ENCODE results near the gene ZNF423. TPM values are rescaled to one million over a fixed set of nuclear protein-coding genes. Genes with fewer than 3 reads are reported as not detected.
A peak's percentile ranks its signal among the peaks of the same experiment; 100 is the strongest.

Gene ZNF423
- total and polyA plus RNA-seq, 2 experiments from 2014 or later = 0.43 to 0.49 TPM

DNA sequence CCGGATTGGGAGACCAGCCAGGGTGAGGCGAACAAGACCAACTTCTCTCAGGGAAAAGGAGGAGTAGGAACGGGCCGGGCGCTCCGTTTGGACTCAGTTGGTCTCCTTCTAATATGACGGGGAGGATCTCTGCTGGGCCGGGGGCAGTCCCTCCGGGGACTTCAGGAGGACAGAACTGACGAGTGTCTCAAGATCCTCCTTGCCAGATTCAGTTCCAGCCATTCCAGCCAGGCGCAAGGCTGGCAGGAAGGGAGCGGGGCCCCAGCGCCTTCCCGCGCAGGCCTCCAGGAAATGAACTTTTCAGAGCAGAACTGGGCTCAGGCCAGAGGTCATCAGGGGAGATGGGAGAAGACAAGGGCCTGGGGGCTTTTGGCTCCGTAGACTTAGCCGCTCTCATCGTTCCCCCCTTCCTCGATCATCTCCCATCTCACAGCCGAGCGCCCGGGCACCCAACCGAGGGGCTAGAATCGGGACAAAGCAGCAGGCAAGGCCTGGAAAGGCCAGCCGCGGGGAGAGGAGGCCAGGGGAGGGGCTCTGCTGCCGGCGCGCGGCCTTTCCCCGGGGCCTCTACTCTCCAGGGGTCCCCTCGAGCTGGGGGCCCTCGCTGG lies 1.6 kb downstream of the ZNF423 start:
- no peaks in the 10 kb centered on the region for H3K36me3 ChIP-seq (ENCODE audit: low read depth)
- peaks cover 5% of the 10 kb centered on the region for H3K27me3 ChIP-seq (replicated peaks; ENCODE audit: insufficient read depth)
- peak overlapping the region; percentile 49 for H3K9ac ChIP-seq
- no peaks in the 10 kb centered on the region for H3F3A ChIP-seq (ENCODE audit: insufficient read depth)
- no peaks in the 10 kb centered on the region for H3K4me1 ChIP-seq (ENCODE audit: insufficient read depth)
- DNase-seq = peak; percentile 20
- peak; percentile 41 for TF ChIP-seq EZH2 (IDR thresholded peaks at IDR 0.05; ENCODE audit: insufficient read depth, poor library complexity, severe bottlenecking)
- TF ChIP-seq EZH2phosphoT487 (IDR thresholded peaks at IDR 0.05; ENCODE audit: insufficient read depth, low read depth) = no peak
- H3K9me2 ChIP-seq (ENCODE audit: insufficient read depth) = no peaks in the 10 kb centered on the region
- in situ Hi-C loops (cut with MboI) = no loop called here
- peak overlapping the region; percentile 73 for H2AFZ ChIP-seq
- peak overlapping the region; percentile 57 for H3K4me2 ChIP-seq (ENCODE audit: unreplicated experiment)
- H3K79me2 ChIP-seq (ENCODE audit: insufficient read depth) = no peaks in the 10 kb centered on the region
- H3K27ac ChIP-seq = no peak overlapping the region
- no peaks in the 10 kb centered on the region for H3K9me3 ChIP-seq (ENCODE audit: low read depth)
- H4K20me1 ChIP-seq (ENCODE audit: insufficient read depth) = no peaks in the 10 kb centered on the region
- peak overlapping the region; percentile 77 for H3K4me3 ChIP-seq
- 14 to 17% methylated on average over 23 to 33 of the region's 33 CpGs for WGBS, 2 experiments (ENCODE audit: low coverage in 1 of 2, low lambda C conversion rate in 2 of 2, missing lambda C conversion rate in 2 of 2)

DNA sequence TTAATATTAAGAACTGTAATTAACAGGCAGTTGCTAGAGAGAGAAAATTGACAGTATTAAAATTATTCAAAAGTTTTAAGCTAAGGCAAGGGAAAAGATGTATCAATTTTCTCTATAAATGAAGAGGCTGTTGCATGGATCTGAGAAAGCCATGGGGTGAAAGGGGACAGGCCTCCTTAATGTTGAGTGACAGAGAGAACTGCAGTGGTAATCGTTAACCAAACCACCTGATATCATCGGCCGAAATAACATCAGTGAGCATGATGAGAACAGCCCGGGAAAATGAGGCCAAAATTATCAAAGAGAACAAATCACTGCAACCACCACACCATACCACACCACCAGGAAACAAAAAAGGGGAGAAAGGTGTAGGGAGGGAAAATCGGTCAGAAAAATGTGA lies 3.6 kb downstream of the ZNF423 start:
- in situ Hi-C loops (cut with MboI) = no loop called here
- H3K4me1 ChIP-seq (ENCODE audit: insufficient read depth) = no peaks in the 10 kb centered on the region
- no peak overlapping the region for H3K4me3 ChIP-seq
- no peaks in the 10 kb centered on the region for H3K79me2 ChIP-seq (ENCODE audit: insufficient read depth)
- 69 to 79% methylated on average over 5 of the region's 5 CpGs for WGBS, 2 experiments (ENCODE audit: low coverage in 1 of 2, low lambda C conversion rate in 2 of 2, missing lambda C conversion rate in 2 of 2)
- H3K36me3 ChIP-seq (ENCODE audit: low read depth) = no peaks in the 10 kb centered on the region
- no peak overlapping the region for H3K9ac ChIP-seq
- H3K9me2 ChIP-seq (ENCODE audit: insufficient read depth) = no peaks in the 10 kb centered on the region
- DNase-seq = no peak
- no peak overlapping the region for H2AFZ ChIP-seq
- no peak overlapping the region for H3K27ac ChIP-seq
- no peaks in the 10 kb centered on the region for H3F3A ChIP-seq (ENCODE audit: insufficient read depth)
- H3K9me3 ChIP-seq (ENCODE audit: low read depth) = no peaks in the 10 kb centered on the region
- TF ChIP-seq EZH2 (IDR thresholded peaks at IDR 0.05; ENCODE audit: insufficient read depth, poor library complexity, severe bottlenecking) (no peak), EZH2phosphoT487 (IDR thresholded peaks at IDR 0.05; ENCODE audit: insufficient read depth, low read depth) (no peak)
- no peak overlapping the region for H3K4me2 ChIP-seq (ENCODE audit: unreplicated experiment)
- no peaks in the 10 kb centered on the region; the same call in none of the 2 replicates for H3K27me3 ChIP-seq (replicated peaks; ENCODE audit: insufficient read depth)
- no peaks in the 10 kb centered on the region for H4K20me1 ChIP-seq (ENCODE audit: insufficient read depth)

GRCh38 chr16:49851468-49851787 lies 4.5 kb downstream of the ZNF423 start:
- no peaks in the 10 kb centered on the region for H4K20me1 ChIP-seq (ENCODE audit: insufficient read depth)
- no peak for DNase-seq
- no peak overlapping the region for H3K9ac ChIP-seq
- H3K4me3 ChIP-seq = no peak overlapping the region
- H2AFZ ChIP-seq = no peak overlapping the region
- no peak overlapping the region for H3K27ac ChIP-seq
- H3K4me1 ChIP-seq (ENCODE audit: insufficient read depth) = no peaks in the 10 kb centered on the region
- H3K27me3 ChIP-seq (replicated peaks; ENCODE audit: insufficient read depth) = no peaks in the 10 kb centered on the region; the same call in none of the 2 replicates
- no peaks in the 10 kb centered on the region for H3K79me2 ChIP-seq (ENCODE audit: insufficient read depth)
- TF ChIP-seq EZH2phosphoT487 (IDR thresholded peaks at IDR 0.05; ENCODE audit: insufficient read depth, low read depth) (no peak), EZH2 (IDR thresholded peaks at IDR 0.05; ENCODE audit: insufficient read depth, poor library complexity, severe bottlenecking) (no peak)
- WGBS, 2 experiments (ENCODE audit: low coverage in 1 of 2, low lambda C conversion rate in 2 of 2, missing lambda C conversion rate in 2 of 2) = 20 to 29% methylated on average over 5 of the region's 5 CpGs
- no peaks in the 10 kb centered on the region for H3K9me3 ChIP-seq (ENCODE audit: low read depth)
- H3K9me2 ChIP-seq (ENCODE audit: insufficient read depth) = no peaks in the 10 kb centered on the region
- H3F3A ChIP-seq (ENCODE audit: insufficient read depth) = no peaks in the 10 kb centered on the region
- no peaks in the 10 kb centered on the region for H3K36me3 ChIP-seq (ENCODE audit: low read depth)
- no peak overlapping the region for H3K4me2 ChIP-seq (ENCODE audit: unreplicated experiment)
- in situ Hi-C loops (cut with MboI) = no loop called here

- no peaks in the 10 kb centered on the region; the same call in none of the 2 replicates for H3K27me3 ChIP-seq (replicated peaks; ENCODE audit: insufficient read depth)
- no peak overlapping the region for H3K4me3 ChIP-seq
- H4K20me1 ChIP-seq (ENCODE audit: insufficient read depth) = no peaks in the 10 kb centered on the region
- no peaks in the 10 kb centered on the region for H3K9me3 ChIP-seq (ENCODE audit: low read depth)
- H3K36me3 ChIP-seq (ENCODE audit: low read depth) = no peaks in the 10 kb centered on the region
- no peaks in the 10 kb centered on the region for H3K4me1 ChIP-seq (ENCODE audit: insufficient read depth)
- H3K27ac ChIP-seq = no peak overlapping the region
- H3K4me2 ChIP-seq (ENCODE audit: unreplicated experiment) = no peak overlapping the region
- no peaks in the 10 kb centered on the region for H3K79me2 ChIP-seq (ENCODE audit: insufficient read depth)
- no peak overlapping the region for H2AFZ ChIP-seq
- no peak for DNase-seq
- WGBS, 2 experiments (ENCODE audit: low coverage in 1 of 2, low lambda C conversion rate in 2 of 2, missing lambda C conversion rate in 2 of 2) = 72 to 73% methylated on average over 13 of the region's 13 CpGs
- TF ChIP-seq EZH2 (IDR thresholded peaks at IDR 0.05; ENCODE audit: insufficient read depth, poor library complexity, severe bottlenecking) = no peak
- TF ChIP-seq EZH2phosphoT487 (IDR thresholded peaks at IDR 0.05; ENCODE audit: insufficient read depth, low read depth) = no peak
- in situ Hi-C loops (cut with MboI) = no loop called here
- no peaks in the 10 kb centered on the region for H3F3A ChIP-seq (ENCODE audit: insufficient read depth)
- H3K9ac ChIP-seq = no peak overlapping the region
- H3K9me2 ChIP-seq (ENCODE audit: insufficient read depth) = no peaks in the 10 kb centered on the region
These were observed 5.1 kb downstream of the ZNF423 start for GRCh38 chr16:49850558-49851467.

All from GM23248 (cell line).